SU-DHL-6 (cell line): ENCODE data around the gene ISM1.

Experiments used
- H2AFZ ChIP-seq: fragments of 200-600 bp; sonication (generic); 2 replicates; pipeline ENCODE4 v1.6.1; 2014; ENCODE audit warnings: low read depth, mild to moderate bottlenecking, moderate library complexity, mixed read lengths, antibody characterized with exemption, low read length; ENCODE audit not compliant: severe bottlenecking
- H3F3A ChIP-seq: fragments of 200-600 bp; shearing (Covaris generic); 2 replicates; pipeline ENCODE4 v1.6.0; 2016; ENCODE audit warnings: antibody characterized with exemption, mild to moderate bottlenecking; ENCODE audit not compliant: insufficient read depth
- H3K27ac ChIP-seq: fragments of 200-600 bp; sonication (generic); 2 replicates; pipeline ENCODE4 v1.5.1; 2016; ENCODE audit warnings: low read depth, mild to moderate bottlenecking, low read length, moderate library complexity, mixed read lengths
- H3K27me3 ChIP-seq: fragments of 200-600 bp; sonication (generic), shearing (Covaris generic); 2 replicates; pipeline ENCODE4 v1.6.0; 2014; ENCODE audit warnings: mild to moderate bottlenecking, low read length
- H3K36me3 ChIP-seq: fragments of 200-600 bp; sonication (generic); 2 replicates; pipeline ENCODE4 v1.6.1; 2014; ENCODE audit warnings: mild to moderate bottlenecking, low read length, mixed read lengths
- H3K4me2 ChIP-seq: fragments of 300-600, 200-600 bp; shearing (Covaris generic), sonication (generic); 2 replicates; pipeline ENCODE4 v1.6.0; 2014; ENCODE audit warnings: low read length, low read depth, mild to moderate bottlenecking; ENCODE audit not compliant: poor library complexity, severe bottlenecking
- H3K4me3 ChIP-seq: fragments of 200-600 bp; sonication (generic); 2 replicates; pipeline ENCODE4 v1.5.1; 2014; ENCODE audit warnings: antibody characterized with exemption, low read length, mild to moderate bottlenecking, mixed read lengths; ENCODE audit not compliant: insufficient read depth, poor library complexity, severe bottlenecking
- H3K79me2 ChIP-seq: fragments of 200-600 bp; sonication (generic); 2 replicates; pipeline ENCODE4 v1.6.1; 2014; ENCODE audit warnings: mild to moderate bottlenecking, low read length, moderate library complexity; ENCODE audit not compliant: insufficient read depth
- H3K9ac ChIP-seq: fragments of 200-600 bp; sonication (generic); 2 replicates; pipeline ENCODE4 v1.7.0; 2014; ENCODE audit warnings: mild to moderate bottlenecking, low read length
- H3K9me2 ChIP-seq: fragments of 200-600 bp; sonication (generic); replicated peaks from 2 replicates; pipeline ENCODE4 v1.6.1; 2014; ENCODE audit warnings: low read length; ENCODE audit not compliant: insufficient read depth
- H3K9me3 ChIP-seq: fragments of 200-600 bp; sonication (generic); 2 replicates; pipeline ENCODE4 v1.6.1; 2014; ENCODE audit warnings: low read length, mixed read lengths; ENCODE audit not compliant: insufficient read depth
- H4K20me1 ChIP-seq: fragments of 200-600 bp; sonication (generic); 2 replicates; pipeline ENCODE4 v1.6.1; 2014; ENCODE audit warnings: low read depth, mild to moderate bottlenecking, antibody characterized with exemption, low read length, moderate library complexity, mixed read lengths
- EZH2phosphoT487 ChIP-seq: fragments of 200-600 bp; sonication (generic), shearing (Covaris generic); conservative IDR thresholded peaks from 2 replicates; pipeline ENCODE4 v1.6.1; 2018; ENCODE audit warnings: mild to moderate bottlenecking, antibody characterized with exemption, low read length, moderate library complexity, mixed read lengths
- TF ChIP-seq, protein P1 (sequence below): fragments of 200-600 bp; sonication (generic); IDR thresholded peaks from one replicate; pipeline ENCODE4 v1.5.1; 2017; ENCODE audit warnings: antibody characterized with exemption, mild to moderate bottlenecking, low read length, moderate library complexity; ENCODE audit not compliant: insufficient read depth, poor library complexity, severe bottlenecking

Gene ISM1

DNA sequence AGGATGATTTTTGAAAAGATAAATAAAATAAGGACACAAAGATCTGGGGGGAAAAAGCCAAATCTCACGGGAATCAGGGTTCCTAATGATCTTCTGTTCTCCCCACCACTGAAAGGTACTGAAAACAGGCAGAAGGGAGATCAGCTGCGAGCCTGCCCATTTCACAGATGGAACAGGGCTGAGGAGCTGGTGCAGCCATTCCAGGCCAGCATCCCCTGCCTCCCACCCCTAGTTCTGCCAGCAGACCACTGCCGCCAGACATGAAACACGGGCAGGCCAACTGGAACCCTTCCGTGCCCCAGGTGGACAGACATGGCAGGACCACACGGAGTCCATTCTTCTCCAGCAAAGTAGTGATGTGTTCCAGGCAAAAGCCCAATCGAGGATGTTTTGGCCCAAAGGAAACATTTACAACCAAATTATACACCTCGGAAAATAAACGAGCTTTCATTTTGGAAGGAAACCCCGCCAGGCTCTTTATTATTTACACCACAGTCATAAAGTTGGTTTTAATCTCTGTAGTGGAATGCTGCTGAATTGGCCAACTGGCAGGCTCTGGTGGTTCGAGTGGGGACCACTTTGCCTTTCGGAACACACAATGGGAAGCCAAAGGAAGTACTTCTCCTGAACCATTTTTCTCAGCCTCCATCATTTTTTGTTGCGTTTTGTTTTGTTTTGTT lies 28.2 kb downstream of the ISM1 start:
- H3K9me2 ChIP-seq = no peaks in the 10 kb centered on the region
- H3K79me2 ChIP-seq = no peaks in the 10 kb centered on the region
- H4K20me1 ChIP-seq = no peaks in the 10 kb centered on the region
- H3F3A ChIP-seq = no peaks in the 10 kb centered on the region
- no peak overlapping the region for H2AFZ ChIP-seq
- H3K9ac ChIP-seq = no peak overlapping the region
- no peaks in the 10 kb centered on the region for H3K27me3 ChIP-seq
- H3K4me2 ChIP-seq = no peak overlapping the region
- no peaks in the 10 kb centered on the region for H3K36me3 ChIP-seq
- H3K9me3 ChIP-seq = no peaks in the 10 kb centered on the region
- no peak overlapping the region for H3K4me3 ChIP-seq
- H3K27ac ChIP-seq = no peak overlapping the region
- no peak for TF ChIP-seq EZH2phosphoT487
- TF ChIP-seq, protein P1, sequence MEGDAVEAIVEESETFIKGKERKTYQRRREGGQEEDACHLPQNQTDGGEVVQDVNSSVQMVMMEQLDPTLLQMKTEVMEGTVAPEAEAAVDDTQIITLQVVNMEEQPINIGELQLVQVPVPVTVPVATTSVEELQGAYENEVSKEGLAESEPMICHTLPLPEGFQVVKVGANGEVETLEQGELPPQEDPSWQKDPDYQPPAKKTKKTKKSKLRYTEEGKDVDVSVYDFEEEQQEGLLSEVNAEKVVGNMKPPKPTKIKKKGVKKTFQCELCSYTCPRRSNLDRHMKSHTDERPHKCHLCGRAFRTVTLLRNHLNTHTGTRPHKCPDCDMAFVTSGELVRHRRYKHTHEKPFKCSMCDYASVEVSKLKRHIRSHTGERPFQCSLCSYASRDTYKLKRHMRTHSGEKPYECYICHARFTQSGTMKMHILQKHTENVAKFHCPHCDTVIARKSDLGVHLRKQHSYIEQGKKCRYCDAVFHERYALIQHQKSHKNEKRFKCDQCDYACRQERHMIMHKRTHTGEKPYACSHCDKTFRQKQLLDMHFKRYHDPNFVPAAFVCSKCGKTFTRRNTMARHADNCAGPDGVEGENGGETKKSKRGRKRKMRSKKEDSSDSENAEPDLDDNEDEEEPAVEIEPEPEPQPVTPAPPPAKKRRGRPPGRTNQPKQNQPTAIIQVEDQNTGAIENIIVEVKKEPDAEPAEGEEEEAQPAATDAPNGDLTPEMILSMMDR = no peak

DNA sequence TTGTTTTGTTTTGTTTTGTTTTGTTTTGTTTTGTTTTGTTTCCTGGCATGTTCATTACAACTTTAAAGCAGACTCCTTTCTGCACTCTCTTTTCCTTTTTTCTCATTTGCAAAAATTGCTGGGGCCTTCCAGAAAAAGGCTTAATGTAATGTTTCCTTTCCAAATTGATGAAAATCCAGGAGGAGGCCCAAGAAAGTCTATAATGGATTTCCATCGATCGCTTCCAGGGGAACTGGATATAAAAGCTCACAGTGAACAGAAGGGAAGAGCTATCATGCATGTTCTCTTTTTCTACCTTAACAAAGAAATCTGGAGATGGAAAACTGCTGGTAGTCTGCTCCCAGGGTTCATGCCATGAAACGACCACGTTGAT lies 28.7 kb downstream of the ISM1 start:
- TF ChIP-seq, protein P1 = no peak
- Histone ChIP-seq H3K4me2 (no peak overlapping the region), H3K9me3 (no peaks in the 10 kb centered on the region)

DNA sequence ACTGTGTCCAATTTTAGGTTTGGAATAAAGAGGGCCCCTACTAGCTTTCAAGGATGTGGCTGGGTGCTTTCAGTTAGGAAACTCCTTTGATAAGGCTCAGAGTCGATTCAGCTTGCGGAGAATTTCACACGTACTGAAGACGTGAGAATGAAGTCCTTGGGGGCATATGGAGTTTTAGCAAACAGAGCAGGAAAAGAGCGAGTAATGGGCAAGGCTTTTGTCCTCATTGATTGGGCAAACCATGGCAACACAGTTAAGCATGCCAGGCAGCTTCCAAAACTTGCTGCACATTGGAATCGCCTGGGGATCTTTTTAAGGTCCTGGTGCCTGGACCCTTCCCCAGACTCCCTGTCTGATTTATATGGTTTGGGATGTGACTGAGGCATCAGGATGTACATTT lies 29.2 kb downstream of the ISM1 start:
- Histone ChIP-seq H3K9me2 (no peaks in the 10 kb centered on the region), H3K79me2 (no peaks in the 10 kb centered on the region), H3K9me3 (no peaks in the 10 kb centered on the region), H3K27ac (no peak overlapping the region), H4K20me1 (no peaks in the 10 kb centered on the region), H2AFZ (no peak overlapping the region), H3F3A (no peaks in the 10 kb centered on the region), H3K4me2 (no peak overlapping the region), H3K4me3 (no peak overlapping the region), H3K27me3 (no peaks in the 10 kb centered on the region), H3K9ac (no peak overlapping the region), H3K36me3 (no peaks in the 10 kb centered on the region)
- no peak for TF ChIP-seq EZH2phosphoT487
- TF ChIP-seq, protein P1 = no peak

More for the DNA sequence above, 28.7 kb downstream of the ISM1 start:
- no peaks in the 10 kb centered on the region for H3K36me3 ChIP-seq
- no peaks in the 10 kb centered on the region for H3K79me2 ChIP-seq
- no peaks in the 10 kb centered on the region for H3F3A ChIP-seq
- no peaks in the 10 kb centered on the region for H3K27me3 ChIP-seq
- H3K9me2 ChIP-seq = no peaks in the 10 kb centered on the region
- H3K27ac ChIP-seq = no peak overlapping the region
- no peak overlapping the region for H3K4me3 ChIP-seq
- no peak overlapping the region for H3K9ac ChIP-seq
- no peak overlapping the region for H2AFZ ChIP-seq
- no peaks in the 10 kb centered on the region for H4K20me1 ChIP-seq
